Measurements from ENCODE around the gene EMC6.

DNA sequence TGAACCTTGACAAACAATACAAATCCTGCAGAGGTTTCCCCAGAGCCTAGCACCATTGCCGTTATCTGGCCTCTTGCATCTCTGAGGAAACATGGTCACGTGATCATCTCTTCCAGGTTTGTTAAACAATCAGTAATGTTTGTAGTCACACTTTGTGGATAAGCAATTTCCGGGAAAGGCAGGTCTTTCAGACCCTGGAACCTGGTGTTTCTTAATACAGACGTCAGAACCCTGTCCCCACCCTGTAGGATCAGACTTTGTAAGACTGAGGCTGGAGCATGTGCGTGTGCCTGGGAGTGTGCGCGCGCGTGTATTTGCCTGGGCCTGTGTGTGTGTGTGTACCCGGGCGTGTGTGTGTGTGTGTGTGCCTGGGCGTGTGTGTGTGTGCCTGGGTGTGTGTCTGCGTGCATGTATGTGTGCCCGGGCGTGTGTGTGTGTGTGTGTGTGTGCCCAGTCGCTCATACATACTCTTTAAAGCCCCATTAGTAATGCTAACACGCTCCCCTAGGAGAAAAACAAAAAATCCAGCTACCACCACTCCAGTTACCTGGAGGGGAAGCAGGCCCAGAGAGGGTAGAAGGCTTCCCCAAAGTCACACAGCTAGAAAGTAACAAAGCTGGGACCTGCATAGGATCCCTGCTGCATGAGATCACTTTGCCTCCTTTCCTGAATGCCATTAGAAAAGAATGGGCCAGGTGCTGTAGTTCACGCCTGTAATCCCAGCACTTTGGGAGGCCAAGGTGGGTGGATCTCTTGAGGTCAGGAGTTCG lies 26.7 kb upstream of the EMC6 start:
- TF ChIP-seq, protein P1, sequence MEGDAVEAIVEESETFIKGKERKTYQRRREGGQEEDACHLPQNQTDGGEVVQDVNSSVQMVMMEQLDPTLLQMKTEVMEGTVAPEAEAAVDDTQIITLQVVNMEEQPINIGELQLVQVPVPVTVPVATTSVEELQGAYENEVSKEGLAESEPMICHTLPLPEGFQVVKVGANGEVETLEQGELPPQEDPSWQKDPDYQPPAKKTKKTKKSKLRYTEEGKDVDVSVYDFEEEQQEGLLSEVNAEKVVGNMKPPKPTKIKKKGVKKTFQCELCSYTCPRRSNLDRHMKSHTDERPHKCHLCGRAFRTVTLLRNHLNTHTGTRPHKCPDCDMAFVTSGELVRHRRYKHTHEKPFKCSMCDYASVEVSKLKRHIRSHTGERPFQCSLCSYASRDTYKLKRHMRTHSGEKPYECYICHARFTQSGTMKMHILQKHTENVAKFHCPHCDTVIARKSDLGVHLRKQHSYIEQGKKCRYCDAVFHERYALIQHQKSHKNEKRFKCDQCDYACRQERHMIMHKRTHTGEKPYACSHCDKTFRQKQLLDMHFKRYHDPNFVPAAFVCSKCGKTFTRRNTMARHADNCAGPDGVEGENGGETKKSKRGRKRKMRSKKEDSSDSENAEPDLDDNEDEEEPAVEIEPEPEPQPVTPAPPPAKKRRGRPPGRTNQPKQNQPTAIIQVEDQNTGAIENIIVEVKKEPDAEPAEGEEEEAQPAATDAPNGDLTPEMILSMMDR (IDR thresholded peaks at IDR 0.05; ENCODE audit: low read length), result no peak
- TF ChIP-seq EZH2 (IDR thresholded peaks at IDR 0.05; ENCODE audit: borderline replicate concordance, low read length), result no peak

All from OCI-LY1 (cell line).